GM12873 (cell line): ENCODE results near the gene CDK17.

ENCODE experiments used
- CTCF ChIP-seq: IDR thresholded peaks from 2 replicates; pipeline ENCODE4 v1.5.1; 2012; ENCODE audit warnings: low read depth, mild to moderate bottlenecking, moderate library complexity, low read length, control low read depth; ENCODE audit not compliant: insufficient read depth; ENCODE audit errors: missing control alignments

The CDK17 gene

DNA sequence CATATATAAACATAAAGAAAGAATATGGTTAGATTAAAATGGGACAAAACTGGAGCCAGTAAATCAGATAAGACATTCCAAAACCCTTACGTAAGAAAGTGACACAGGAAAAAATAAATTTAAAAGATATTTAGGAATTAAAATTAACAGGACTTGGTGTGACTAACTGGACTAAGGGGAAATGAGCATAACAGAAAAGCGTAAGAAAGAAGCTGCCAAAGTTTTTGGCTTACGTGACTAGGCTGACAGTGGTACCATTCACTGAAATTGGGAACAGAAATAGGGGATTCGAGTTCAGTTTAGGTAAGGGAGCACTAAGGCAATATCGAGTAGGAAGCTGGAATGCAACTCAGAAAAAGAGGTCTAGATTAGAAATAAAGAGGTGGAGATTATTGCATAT, 7.8 kb downstream of the CDK17 start:
- TF ChIP-seq CTCF: no peak

GRCh38 chr12:96387981-96388380, 12.3 kb downstream of the CDK17 start:
- no peak for TF ChIP-seq CTCF

DNA sequence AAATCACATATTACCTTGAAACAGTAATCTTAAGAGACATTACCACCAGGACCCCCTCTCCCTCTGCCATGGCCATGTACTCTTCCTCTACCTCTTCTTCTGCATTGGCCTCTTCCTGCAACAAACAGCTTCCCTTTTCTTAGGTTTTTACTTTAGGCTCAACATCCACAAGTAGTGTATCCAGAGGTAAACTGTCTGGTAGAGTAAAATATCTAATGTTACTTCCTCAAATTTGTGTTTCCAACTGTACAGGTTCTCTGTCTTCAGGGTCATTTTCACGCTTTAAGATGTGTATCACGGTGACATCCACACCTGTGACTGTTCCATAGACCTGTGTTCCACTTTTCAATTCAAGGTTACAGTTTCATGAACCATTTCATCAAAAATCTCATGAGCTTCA, 13.4 kb downstream of the CDK17 start:
- no peak for TF ChIP-seq CTCF

GRCh38 chr12:96383991-96384390, 16.2 kb downstream of the CDK17 start:
- no peak for TF ChIP-seq CTCF

DNA sequence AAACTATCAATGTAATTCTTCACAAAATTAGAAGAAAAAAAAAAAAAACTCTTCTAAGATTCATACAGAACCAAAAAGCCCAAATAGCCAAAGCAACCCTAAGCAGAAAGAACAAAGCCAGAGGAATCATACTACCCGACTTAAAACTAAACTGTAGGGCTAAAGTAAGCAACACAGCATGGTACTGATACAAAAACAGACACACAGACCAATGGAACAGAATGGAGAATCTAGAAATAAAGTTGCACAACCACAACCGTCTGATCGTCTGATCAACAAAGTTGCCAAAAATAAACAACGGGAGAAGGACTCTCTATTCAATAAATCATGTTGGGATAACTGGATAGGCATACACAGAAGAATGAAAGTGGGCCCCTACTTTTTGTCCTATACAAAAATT, 16.9 kb downstream of the CDK17 start:
- TF ChIP-seq CTCF: no peak

GRCh38 chr12:96378319-96378718, 21.9 kb downstream of the CDK17 start:
- no peak for TF ChIP-seq CTCF

GRCh38 chr12:96376865-96377264, 23.4 kb downstream of the CDK17 start:
- TF ChIP-seq CTCF: no peak
